GM23248 (cell line): ENCODE measurements around the gene CDH6.

Source experiments
- EZH2 ChIP-seq: fragments of 200-600 bp; sonication (generic); IDR thresholded peaks from 2 replicates; pipeline ENCODE4 v1.6.1; 2018; ENCODE audit warnings: antibody characterized with exemption, mild to moderate bottlenecking; ENCODE audit not compliant: insufficient read depth, poor library complexity, severe bottlenecking
- EZH2phosphoT487 ChIP-seq: fragments of 200-600 bp; sonication (generic); IDR thresholded peaks from 2 replicates; pipeline ENCODE4 v1.6.1; 2018; ENCODE audit warnings: antibody characterized with exemption, moderate library complexity, mild to moderate bottlenecking, low read depth; ENCODE audit not compliant: insufficient read depth

DNA sequence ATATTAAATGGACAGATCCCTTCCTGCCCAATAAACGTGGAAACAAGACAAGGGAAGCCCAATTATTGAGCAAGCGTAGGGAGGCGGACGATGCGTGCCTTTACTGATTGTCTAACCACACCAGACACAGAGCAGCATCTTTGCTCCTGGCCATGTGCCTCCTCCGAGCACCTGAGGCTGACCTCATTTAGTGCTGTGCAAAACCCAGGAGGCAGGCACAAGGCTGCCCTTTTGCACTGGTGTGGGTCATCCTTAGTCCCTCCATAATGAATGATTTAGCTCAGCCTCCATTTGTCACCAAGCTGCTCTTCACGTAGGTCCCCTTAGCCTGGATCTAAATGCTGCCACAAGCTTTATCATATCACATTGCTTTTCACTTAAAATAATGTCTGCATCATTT is 24.1 kb upstream of the CDH6 start:
- no peak for TF ChIP-seq EZH2phosphoT487
- TF ChIP-seq EZH2: no peak
